ENCODE results near the gene CDON.
"Not testable (repeated sequence)": the region's sequence is repeated elsewhere in the genome, so short reads cannot be mapped to it uniquely, and the experiment has no call there.

CDON gene

GRCh38 chr11:126029237-126029636 lies 33.4 kb downstream of the CDON start:
- no peak overlapping the region for H3K4me3 ChIP-seq (ENCODE audit: low read depth, low read length)
- TF ChIP-seq, protein P1, sequence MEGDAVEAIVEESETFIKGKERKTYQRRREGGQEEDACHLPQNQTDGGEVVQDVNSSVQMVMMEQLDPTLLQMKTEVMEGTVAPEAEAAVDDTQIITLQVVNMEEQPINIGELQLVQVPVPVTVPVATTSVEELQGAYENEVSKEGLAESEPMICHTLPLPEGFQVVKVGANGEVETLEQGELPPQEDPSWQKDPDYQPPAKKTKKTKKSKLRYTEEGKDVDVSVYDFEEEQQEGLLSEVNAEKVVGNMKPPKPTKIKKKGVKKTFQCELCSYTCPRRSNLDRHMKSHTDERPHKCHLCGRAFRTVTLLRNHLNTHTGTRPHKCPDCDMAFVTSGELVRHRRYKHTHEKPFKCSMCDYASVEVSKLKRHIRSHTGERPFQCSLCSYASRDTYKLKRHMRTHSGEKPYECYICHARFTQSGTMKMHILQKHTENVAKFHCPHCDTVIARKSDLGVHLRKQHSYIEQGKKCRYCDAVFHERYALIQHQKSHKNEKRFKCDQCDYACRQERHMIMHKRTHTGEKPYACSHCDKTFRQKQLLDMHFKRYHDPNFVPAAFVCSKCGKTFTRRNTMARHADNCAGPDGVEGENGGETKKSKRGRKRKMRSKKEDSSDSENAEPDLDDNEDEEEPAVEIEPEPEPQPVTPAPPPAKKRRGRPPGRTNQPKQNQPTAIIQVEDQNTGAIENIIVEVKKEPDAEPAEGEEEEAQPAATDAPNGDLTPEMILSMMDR (IDR thresholded peaks at IDR 0.05; ENCODE audit: low read depth, low read length), result no peak

- H3K4me3 ChIP-seq (ENCODE audit: low read depth, low read length), result not testable (repeated sequence)
Measured at GRCh38 chr11:126028534-126028933, 34.1 kb downstream of the CDON start.

- H3K4me3 ChIP-seq (ENCODE audit: low read depth, low read length), result no peak overlapping the region
Measured at GRCh38 chr11:126026579-126026978, 36.1 kb downstream of the CDON start.

DNA sequence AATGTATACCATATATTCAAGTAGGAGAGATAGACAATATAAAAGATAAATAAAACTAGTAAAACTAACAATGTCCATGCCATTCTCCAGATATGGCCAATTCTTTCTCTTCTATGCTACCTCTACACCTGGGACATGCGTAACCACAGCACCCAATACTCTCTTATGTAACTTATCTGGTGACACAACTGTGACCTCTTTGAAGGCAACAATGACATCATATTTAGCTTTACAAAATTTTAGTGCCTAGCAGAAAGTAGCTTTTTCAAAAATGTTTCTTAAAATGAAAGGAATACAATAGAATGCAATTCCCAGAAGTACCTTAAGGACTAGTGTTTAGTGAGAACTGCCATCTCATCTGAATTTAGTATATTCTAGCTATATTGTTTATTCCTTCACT lies 36.8 kb downstream of the CDON start:
- no peak overlapping the region for H3K4me3 ChIP-seq (ENCODE audit: low read depth, low read length)
- TF ChIP-seq, protein P1 (IDR thresholded peaks at IDR 0.05; ENCODE audit: low read depth, low read length), result no peak

More at GRCh38 chr11:126026579-126026978, 36.1 kb downstream of the CDON start:
- TF ChIP-seq, protein P1 (IDR thresholded peaks at IDR 0.05; ENCODE audit: low read depth, low read length), result no peak

DNA sequence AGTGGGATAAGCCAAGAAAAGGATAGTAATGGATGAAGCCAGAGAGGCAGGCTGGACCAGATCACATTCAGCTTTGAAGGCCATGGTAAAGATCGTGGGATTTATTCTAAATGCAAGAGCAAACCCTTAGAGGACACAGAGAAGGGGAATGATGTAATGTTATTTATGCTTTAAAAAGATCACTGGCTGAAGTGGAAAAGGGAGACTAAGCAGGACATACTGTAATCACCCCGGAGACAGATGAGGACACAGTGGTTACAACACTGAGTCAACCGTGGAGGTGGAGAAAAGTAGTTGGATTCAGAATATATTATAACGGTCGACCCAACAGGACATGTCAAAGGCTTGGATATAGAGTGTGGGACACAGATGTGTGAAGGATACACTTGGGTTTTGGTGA lies 38.5 kb downstream of the CDON start:
- H3K4me3 ChIP-seq (ENCODE audit: low read depth, low read length), result no peak overlapping the region
- TF ChIP-seq, protein P1 (IDR thresholded peaks at IDR 0.05; ENCODE audit: low read depth, low read length), result no peak

DNA sequence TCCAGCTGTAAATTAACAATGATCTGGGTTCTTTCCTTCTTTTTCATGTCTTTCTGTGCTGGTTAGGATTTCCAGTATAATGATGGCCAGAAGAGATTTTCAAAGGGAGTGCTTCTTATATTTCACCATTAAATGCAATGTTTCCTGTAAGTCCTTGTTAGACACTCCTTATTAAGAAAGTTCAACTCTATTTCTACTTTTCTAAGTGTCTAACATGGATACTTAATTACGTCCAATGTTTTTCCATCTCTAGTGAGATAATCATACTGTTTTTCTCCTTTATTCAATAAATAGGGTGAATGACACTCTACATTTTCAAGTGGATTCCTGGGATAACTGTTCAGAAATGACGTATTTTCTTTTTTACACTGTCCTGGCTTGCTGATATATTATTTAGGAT lies 49.8 kb downstream of the CDON start:
- H3K4me3 ChIP-seq (ENCODE audit: low read depth, low read length), result no peak overlapping the region
- TF ChIP-seq, protein P1 (IDR thresholded peaks at IDR 0.05; ENCODE audit: low read depth, low read length), result no peak

- TF ChIP-seq, protein P1 (IDR thresholded peaks at IDR 0.05; ENCODE audit: low read depth, low read length), result no peak
- H3K4me3 ChIP-seq (ENCODE audit: low read depth, low read length), result no peak overlapping the region
Measured at GRCh38 chr11:126011754-126012153, 50.9 kb downstream of the CDON start.

DNA sequence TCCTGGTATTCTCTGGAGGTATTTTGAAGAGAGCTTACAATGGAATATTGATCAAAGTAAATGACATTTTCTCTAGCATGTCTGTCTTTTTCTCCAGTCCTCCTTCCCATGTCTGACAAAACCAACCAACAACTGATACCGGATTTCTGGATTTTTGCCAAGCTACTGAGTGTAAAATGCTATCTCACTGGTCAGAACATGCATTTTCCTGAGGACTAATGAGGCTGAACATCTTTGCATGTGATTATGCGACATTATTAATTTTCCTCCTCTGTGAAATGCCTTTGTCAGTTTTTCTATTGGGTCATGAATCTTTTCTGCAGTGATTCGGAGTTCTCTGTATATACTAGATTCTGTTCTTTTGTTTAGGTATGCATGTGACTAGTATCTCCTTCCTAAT lies 51.4 kb downstream of the CDON start:
- H3K4me3 ChIP-seq (ENCODE audit: low read depth, low read length), result no peak overlapping the region
- TF ChIP-seq, protein P1 (IDR thresholded peaks at IDR 0.05; ENCODE audit: low read depth, low read length), result no peak
